OCI-LY3 (cell line): ENCODE results near the gene MEX3B.
"Not testable (repeated sequence)": the region's sequence is repeated elsewhere in the genome, so short reads cannot be mapped to it uniquely, and the experiment has no call there.

Experiments
- H2AFZ ChIP-seq: fragments of 200-600, 300-600 bp; shearing (Covaris generic); 2 replicates; pipeline ENCODE4 v1.6.0; 2014; ENCODE audit warnings: antibody characterized with exemption, low read depth, low read length
- H3K27ac ChIP-seq: fragments of 200-600, 300-600 bp; sonication (generic); 2 replicates; pipeline ENCODE4 v1.5.1; 2014; ENCODE audit warnings: mild to moderate bottlenecking, low read length, moderate library complexity, mixed read lengths
- H3K27me3 ChIP-seq: fragments of 200-600, 300-600 bp; sonication (generic); 2 replicates; pipeline ENCODE4 v1.6.1; 2014; ENCODE audit warnings: low read depth, low read length, mixed read lengths
- H3K36me3 ChIP-seq: fragments of 200-600, 300-600 bp; sonication (generic); replicated peaks from 2 replicates; pipeline ENCODE3; 2014; ENCODE audit warnings: low read depth, low read length, mixed read lengths
- H3K4me1 ChIP-seq: fragments of 300-600, 200-600 bp; sonication (generic); 2 replicates; pipeline ENCODE4 v1.6.1; 2014; ENCODE audit warnings: low read length, mixed read lengths
- H3K4me2 ChIP-seq: fragments of 200-600, 300-600 bp; sonication (generic); 2 replicates; pipeline ENCODE4 v1.6.1; 2014; ENCODE audit warnings: low read length, mixed read lengths
- H3K4me3 ChIP-seq: fragments of 300-600, 200-600 bp; sonication (generic); 2 replicates; pipeline ENCODE4 v1.5.1; 2014; ENCODE audit warnings: antibody characterized with exemption, mild to moderate bottlenecking, low read length, moderate library complexity
- H3K79me2 ChIP-seq: fragments of 300-600, 200-600 bp; shearing (Covaris generic); 2 replicates; pipeline ENCODE4 v1.6.1; 2014; ENCODE audit warnings: mild to moderate bottlenecking, low read length, mixed read lengths
- H3K9ac ChIP-seq: fragments of 300-600, 200-600 bp; shearing (Covaris generic); 2 replicates; pipeline ENCODE4 v1.6.0; 2014; ENCODE audit warnings: mild to moderate bottlenecking, low read length, moderate library complexity
- H3K9me3 ChIP-seq: fragments of 200-600, 300-600 bp; shearing (Covaris generic); 2 replicates; pipeline ENCODE4 v1.6.1; 2014; ENCODE audit warnings: low read length, mixed read lengths; ENCODE audit not compliant: insufficient read depth
- H4K20me1 ChIP-seq: fragments of 200-600, 300-600 bp; sonication (generic); 2 replicates; pipeline ENCODE4 v1.6.1; 2016; ENCODE audit warnings: low read length, mixed read lengths; ENCODE audit not compliant: insufficient read depth
- CTCF ChIP-seq: fragments of 200-600, 300-600 bp; sonication (generic); IDR thresholded peaks from 2 replicates; pipeline ENCODE4 v1.5.1; 2014; ENCODE audit warnings: antibody characterized with exemption, low read length, low read depth
- EZH2phosphoT487 ChIP-seq: fragments of 200-600 bp; shearing (Covaris generic); IDR thresholded peaks from 2 replicates; pipeline ENCODE4 v1.6.1; 2018; ENCODE audit warnings: antibody characterized with exemption, mixed run types, low read depth

The MEX3B gene

GRCh38 chr15:82030176-82030575 is 15.6 kb downstream of the MEX3B start:
- peaks cover 17% of the 10 kb centered on the region; the same call in 1 of the 2 replicates for H3K27me3 ChIP-seq
- no peak overlapping the region for H3K4me2 ChIP-seq
- no peaks in the 10 kb centered on the region for H3K36me3 ChIP-seq
- no peaks in the 10 kb centered on the region for H3K9me3 ChIP-seq
- H3K79me2 ChIP-seq, result no peaks in the 10 kb centered on the region
- H3K4me3 ChIP-seq, result no peak overlapping the region
- no peaks in the 10 kb centered on the region for H3K4me1 ChIP-seq
- H2AFZ ChIP-seq, result no peak overlapping the region
- H4K20me1 ChIP-seq, result no peaks in the 10 kb centered on the region
- H3K27ac ChIP-seq, result no peak overlapping the region
- no peak overlapping the region for H3K9ac ChIP-seq
- TF ChIP-seq CTCF, result no peak
- TF ChIP-seq EZH2phosphoT487, result no peak

DNA sequence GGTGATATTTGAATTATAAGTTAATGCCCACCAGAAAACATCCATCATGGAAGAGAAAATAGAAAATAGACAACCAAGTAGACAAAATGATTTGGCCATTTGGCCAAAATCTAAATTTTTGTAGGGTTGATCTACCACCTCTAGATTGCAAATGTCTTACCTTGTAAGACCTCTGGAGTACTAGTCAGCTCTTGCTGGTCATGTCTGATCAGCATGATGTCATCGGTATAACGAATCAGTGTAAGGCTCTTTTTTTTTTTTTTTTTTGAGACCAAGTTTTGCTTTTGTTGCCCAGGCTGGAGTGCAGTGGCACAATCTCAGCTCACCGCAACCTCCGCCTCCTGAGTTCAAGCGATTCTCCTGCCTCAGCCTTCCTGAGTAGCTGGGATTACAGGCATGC is 17.7 kb downstream of the MEX3B start:
- not testable (repeated sequence) for H3K79me2 ChIP-seq, H3K4me3 ChIP-seq, H3K9me3 ChIP-seq, H4K20me1 ChIP-seq, H2AFZ ChIP-seq, H3K9ac ChIP-seq, H3K36me3 ChIP-seq, H3K4me1 ChIP-seq, H3K4me2 ChIP-seq, H3K27ac ChIP-seq
- H3K27me3 ChIP-seq, result peaks cover 22% of the 10 kb centered on the region; the same call in 1 of the 2 replicates

DNA sequence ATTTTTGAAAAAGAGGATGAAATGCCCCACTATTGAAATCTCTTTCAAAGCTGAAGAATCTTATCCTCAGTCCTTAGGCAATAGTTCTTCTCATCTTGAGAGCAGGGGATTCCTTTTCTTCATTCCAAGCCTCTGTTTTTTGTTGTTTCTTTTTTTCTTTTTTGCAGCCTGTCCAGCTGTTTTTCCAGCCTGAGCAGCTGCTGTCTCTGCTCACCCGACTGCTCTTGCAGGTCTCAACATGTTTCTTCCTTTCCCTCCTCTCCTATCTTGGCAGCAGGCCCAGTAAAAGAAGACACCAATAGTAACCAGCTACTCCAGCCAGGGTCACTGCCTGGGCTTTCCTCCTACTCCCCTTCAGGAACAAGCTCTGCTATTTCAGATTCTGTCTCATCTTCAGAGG is 23.8 kb downstream of the MEX3B start:
- Histone ChIP-seq H3K79me2 (no peaks in the 10 kb centered on the region), H4K20me1 (no peaks in the 10 kb centered on the region), H2AFZ (no peak overlapping the region), H3K4me3 (no peak overlapping the region), H3K9me3 (no peaks in the 10 kb centered on the region), H3K9ac (no peak overlapping the region), H3K36me3 (no peaks in the 10 kb centered on the region), H3K27me3 (peaks cover 42% of the 10 kb centered on the region; the same call in 1 of the 2 replicates), H3K4me1 (no peaks in the 10 kb centered on the region), H3K27ac (no peak overlapping the region), H3K4me2 (no peak overlapping the region)
- TF ChIP-seq CTCF, result no peak
- TF ChIP-seq EZH2phosphoT487, result no peak

GRCh38 chr15:82020625-82021394 is 25.0 kb downstream of the MEX3B start:
- no peaks in the 10 kb centered on the region for H3K9me3 ChIP-seq
- H3K4me3 ChIP-seq, result no peak overlapping the region
- no peaks in the 10 kb centered on the region for H3K79me2 ChIP-seq
- no peak overlapping the region for H3K4me2 ChIP-seq
- no peaks in the 10 kb centered on the region for H3K36me3 ChIP-seq
- H2AFZ ChIP-seq, result no peak overlapping the region
- no peak overlapping the region for H3K9ac ChIP-seq
- TF ChIP-seq CTCF (no peak), EZH2phosphoT487 (no peak)
- H3K27ac ChIP-seq, result no peak overlapping the region
- H3K27me3 ChIP-seq, result peaks cover 42% of the 10 kb centered on the region; the same call in 1 of the 2 replicates
- H4K20me1 ChIP-seq, result no peaks in the 10 kb centered on the region
- H3K4me1 ChIP-seq, result no peaks in the 10 kb centered on the region
